Activated gamma-delta T cell treated with anti-CD3 and anti-CD28 coated beads, Interleukin-2, amount 50 U/mL, for 16 hours (primary cell): ENCODE measurements around the gene FAAH2.
"Not testable (repeated sequence)": the region's sequence is repeated elsewhere in the genome, so short reads cannot be mapped to it uniquely, and the experiment has no call there.

ENCODE experiments used
- DNase-seq: peaks from one replicate; pipeline ENCODE4 v3.0.0-alpha.2; 2020; ENCODE audit warnings: low read depth

FAAH2 gene

GRCh38 chrX:57394162-57394561 is 107.7 kb downstream of the FAAH2 start:
- DNase-seq: not testable (repeated sequence)

- DNase-seq: not testable (repeated sequence)
These were observed 116.7 kb downstream of the FAAH2 start for GRCh38 chrX:57403191-57403590.

- no peak for DNase-seq
These were observed 119.6 kb downstream of the FAAH2 start for GRCh38 chrX:57406149-57406548.

GRCh38 chrX:57417827-57418226 is 131.3 kb downstream of the FAAH2 start:
- no peak for DNase-seq

- DNase-seq: no peak
These were observed 135.8 kb downstream of the FAAH2 start for GRCh38 chrX:57422289-57422688.

GRCh38 chrX:57422790-57423189 is 136.3 kb downstream of the FAAH2 start:
- DNase-seq: no peak

GRCh38 chrX:57445076-57445475 is 158.6 kb downstream of the FAAH2 start:
- no peak for DNase-seq

GRCh38 chrX:57445832-57446231 is 159.3 kb downstream of the FAAH2 start:
- DNase-seq: no peak

- no peak for DNase-seq
These were observed 161.3 kb downstream of the FAAH2 start for GRCh38 chrX:57447856-57448255.

GRCh38 chrX:57451426-57452020 is 165.0 kb downstream of the FAAH2 start:
- no peak for DNase-seq

GRCh38 chrX:57453901-57454300 is 167.4 kb downstream of the FAAH2 start:
- DNase-seq: no peak

GRCh38 chrX:57481514-57481913 is 195.0 kb downstream of the FAAH2 start:
- no peak for DNase-seq

- no peak for DNase-seq
These were observed 230.0 kb downstream of the FAAH2 start for GRCh38 chrX:57516491-57516890.

GRCh38 chrX:57519578-57520118 is 233.1 kb downstream of the FAAH2 start:
- DNase-seq: no peak

GRCh38 chrX:57528670-57529255 is 242.3 kb downstream of the FAAH2 start:
- no peak for DNase-seq
